NCI-H1417 treated with DMSO at 0.1 percent for 48 hours (cell line): Measurements from ENCODE around the gene NOTO.

ENCODE experiments used
- DNase-seq: peaks from one replicate; lab custom pipeline; 2025; lab: John Stamatoyannopoulos, UW

NOTO gene

DNA sequence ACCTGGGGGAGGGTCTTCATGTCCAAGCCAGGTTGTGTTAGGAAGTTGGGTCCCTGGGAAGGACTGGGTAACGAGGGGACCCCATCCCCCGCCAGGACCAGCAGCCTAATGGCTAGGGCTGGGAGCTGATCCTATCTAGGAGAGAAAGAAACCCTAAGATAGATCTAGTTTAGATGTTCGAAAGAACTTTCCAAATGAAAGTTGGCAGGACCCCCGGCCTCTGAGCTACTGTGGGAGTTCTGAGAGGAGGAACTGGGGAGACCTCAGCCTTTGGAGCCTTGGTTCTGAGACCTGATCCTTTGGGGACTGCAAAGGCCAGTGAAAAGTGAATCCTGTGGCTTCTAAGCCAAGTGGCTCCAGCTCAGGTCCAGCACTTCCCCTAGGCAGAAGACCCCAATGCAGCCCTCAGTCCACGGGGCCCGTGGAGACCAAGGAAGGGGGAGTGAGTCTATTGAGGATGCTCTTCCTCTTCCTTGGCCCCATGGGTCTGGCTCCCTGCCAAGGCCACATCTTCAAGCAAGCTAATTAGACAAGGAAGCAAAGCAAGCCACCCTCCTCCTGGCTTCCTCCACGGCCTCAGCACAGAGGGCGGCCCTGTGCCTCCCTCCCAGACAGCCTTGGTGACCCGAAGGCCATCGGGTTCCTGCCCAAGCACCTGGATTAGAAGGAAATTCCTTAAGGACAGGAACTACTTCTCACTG, 55.2 kb downstream of the NOTO start:
- no peak for DNase-seq

DNA sequence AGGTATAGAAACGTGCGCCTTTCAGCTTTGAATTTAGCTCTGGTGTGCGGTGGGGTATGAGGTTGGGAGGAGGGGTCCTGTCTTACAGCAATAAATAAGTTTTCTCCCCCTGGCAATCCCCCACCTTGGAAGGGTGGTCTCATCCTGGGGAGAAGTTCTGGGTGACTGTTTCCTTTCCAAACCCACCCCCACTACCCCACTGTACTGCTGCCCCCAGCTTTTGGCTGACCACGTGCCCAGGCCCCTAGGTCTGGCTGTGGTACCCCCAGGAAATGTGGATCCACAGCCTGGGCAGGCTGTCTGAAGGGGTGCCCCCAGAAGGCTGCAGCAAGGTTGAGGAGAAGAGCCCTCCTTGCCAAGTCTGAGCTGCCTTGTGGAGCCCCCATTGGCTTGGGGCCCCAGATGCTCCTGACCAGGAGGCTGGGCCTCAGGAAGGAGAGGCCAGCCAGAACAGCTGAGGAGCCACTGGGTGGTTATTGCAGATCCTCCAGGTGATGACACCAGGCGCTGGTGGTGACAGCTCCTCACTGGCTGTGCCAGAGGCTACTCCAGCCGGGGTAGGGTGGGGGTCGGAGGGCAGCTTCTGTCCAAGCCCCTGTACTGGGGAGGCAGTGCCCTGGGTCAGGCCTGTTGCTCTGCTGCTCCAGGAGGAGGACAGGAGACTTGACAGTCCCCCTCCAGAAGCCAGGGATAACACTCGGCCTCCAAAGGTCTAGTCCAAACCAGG, 56.0 kb downstream of the NOTO start:
- no peak for DNase-seq

DNA sequence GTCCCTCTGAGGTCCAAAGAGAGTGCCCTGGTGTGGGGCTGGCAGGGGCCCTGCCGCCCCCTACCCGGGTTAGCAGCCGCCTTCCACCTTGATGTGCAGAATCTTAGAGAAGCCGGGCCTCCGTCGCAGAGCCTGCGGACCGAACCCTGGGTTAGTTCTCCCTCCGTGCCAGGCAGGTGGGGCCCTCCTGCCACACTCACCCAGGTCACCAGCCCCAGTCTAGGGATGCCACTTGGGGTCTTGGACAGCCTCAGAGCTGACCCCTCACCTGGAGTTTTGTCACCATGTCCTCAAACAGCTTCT, 56.5 kb downstream of the NOTO start:
- no peak for DNase-seq

DNA sequence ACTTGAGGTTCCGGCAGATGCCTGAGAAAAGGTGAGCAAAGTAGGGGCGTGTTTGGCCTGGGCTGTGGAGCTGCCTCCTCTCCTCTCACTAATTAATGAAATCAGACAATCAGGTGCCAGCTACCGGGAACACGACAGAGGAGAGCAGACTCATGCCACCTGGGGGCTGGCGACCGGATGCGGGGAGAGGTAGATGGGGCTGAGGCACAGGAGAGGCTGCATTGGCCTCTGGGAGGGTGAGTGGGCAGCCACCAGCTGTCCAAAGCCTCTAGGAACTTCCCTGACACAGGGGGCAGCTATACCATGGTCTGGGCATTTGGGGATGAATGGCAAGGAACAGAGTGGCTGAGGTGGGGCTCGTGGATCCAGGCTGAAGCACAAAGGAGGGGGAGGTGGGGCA, 56.9 kb downstream of the NOTO start:
- no peak for DNase-seq

DNA sequence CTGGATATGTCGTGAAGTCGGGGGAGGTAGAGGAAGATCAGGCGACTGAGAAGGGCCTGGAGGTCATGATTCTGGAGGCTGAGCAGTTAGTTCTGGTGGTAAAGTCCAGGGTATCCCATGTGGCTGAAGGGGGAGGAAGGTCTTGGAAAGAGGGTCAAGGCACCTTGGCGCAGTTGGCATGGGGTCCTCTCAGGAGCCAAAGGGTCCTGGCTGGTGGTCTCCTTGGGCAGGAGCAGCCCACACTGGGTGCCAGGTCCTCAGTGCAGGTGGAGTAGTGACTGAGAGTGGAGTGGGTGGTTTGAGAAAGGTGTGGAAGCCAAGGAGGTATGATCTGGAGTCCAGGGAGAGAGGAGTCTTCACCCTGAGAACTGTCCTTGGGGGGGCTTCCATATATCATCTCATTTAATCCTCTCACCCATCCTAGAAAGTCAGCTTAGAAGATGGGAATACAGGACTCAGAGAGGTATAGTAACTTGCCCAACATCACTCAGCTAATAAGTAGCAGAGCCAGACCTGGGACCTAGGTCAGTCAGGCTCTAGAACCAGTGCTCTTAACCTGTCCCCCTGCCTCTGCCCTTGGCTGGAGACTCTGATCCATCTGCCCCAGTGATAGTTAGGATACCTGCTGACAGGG, 57.4 kb downstream of the NOTO start:
- DNase-seq: no peak

DNA sequence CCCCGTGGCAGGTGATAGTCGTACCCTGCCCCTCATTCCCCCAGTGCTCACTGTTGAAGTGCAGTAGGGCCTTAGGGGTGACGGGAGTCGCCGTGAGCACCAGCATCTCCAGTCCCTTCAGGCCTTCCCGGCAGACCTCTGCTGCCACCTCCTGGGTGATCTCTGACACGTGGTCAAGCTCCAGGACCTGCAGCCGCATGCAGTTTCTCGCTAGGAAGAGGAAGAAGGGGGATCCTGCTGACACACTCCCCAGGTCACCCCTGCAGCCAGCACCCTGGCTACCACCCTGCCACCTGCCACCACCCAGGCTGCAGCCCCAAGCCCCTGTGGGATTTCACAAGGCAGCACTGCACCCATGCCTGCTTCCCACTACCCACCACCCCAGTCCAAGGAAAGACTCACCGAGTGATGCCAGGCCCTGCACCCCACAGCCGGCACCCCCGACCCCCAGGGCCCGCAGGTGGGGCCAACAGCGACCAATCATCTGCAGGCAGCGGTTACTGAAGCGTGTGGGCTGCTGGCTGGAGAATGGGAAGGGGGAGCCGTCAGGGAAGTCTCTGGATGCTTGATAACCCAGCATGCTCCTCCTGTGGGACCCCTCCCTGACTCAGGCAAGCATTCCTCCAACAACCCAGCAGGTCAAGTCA, 58.1 kb downstream of the NOTO start:
- no peak for DNase-seq
